ENCODE measurements around the gene CORO2B.
"Not testable (repeated sequence)": the region's sequence is repeated elsewhere in the genome, so short reads cannot be mapped to it uniquely, and the experiment has no call there.

The CORO2B gene

GRCh38 chr15:68676011-68676605 is 97.3 kb downstream of the CORO2B start:
- no peak for DNase-seq (ENCODE audit: low read depth in 2 of 2)

- DNase-seq (ENCODE audit: low read depth in 2 of 2): no peak
Measured at GRCh38 chr15:68676926-68677325, 98.1 kb downstream of the CORO2B start.

DNA sequence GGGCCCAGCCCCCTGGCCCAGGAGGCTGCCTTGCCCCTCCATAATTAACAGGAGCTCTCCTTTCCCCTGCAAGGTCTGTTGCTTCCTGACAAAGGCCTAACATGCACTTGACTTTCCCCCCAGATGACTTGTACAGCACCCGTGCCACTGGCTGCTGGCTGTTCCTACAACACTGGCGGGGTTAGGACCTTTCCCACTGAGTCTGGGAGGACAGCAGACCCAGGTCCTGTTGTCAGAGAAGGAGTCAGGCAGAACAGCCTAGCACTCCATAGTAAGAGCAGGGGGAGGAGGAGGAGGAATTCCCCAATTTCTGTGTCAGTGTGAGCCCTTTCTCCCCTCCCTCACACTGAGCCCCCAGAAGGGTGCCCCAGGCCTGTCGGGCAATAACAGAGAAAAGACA is 99.2 kb downstream of the CORO2B start:
- no peak for DNase-seq (ENCODE audit: low read depth in 2 of 2)

GRCh38 chr15:68678746-68679145 is 100.0 kb downstream of the CORO2B start:
- DNase-seq (ENCODE audit: low read depth in 2 of 2): no peak

DNA sequence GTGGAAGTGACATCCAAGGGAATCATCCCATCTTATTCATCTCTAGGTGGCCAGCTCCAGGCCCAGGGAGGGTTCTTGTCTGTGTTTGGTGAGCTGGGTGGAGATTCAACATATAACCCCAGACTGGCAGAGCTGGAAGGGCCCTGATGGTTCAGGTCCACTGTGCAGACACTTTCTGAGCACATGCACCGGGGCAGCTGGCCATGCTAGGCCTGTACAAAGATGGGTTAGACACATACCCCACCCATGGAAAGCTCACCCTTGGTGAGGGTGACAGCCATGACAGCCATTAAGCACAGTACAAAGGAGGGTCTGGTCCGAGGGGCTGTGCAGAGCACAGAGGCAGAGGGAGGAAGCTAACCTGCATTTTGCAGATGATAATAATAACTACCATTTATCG is 100.4 kb downstream of the CORO2B start:
- no peak for DNase-seq (ENCODE audit: low read depth in 2 of 2)

DNA sequence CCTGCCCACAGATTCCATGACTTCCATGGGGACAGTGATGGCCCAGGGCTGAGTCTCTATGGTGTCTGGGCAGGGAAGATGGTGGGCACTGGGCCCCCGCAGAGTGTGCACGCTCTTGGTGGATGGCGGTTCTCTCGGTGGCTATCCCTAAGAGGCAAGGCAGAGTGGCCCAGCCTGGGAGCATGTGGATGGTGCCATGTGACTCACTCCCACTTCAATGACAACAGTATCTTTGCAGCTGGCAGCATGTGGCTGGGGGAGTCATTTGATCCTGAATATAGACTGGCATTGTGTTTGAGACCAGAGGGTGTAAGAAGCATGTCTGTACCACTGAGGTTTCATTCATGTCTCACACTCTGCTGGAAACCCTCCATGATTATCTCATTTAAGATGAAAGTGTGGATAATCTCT is 101.2 kb downstream of the CORO2B start:
- no peak for DNase-seq (ENCODE audit: low read depth in 2 of 2)

- not testable (repeated sequence) for DNase-seq (ENCODE audit: low read depth in 2 of 2)
Measured at GRCh38 chr15:68680756-68681155, 102.0 kb downstream of the CORO2B start.

DNA sequence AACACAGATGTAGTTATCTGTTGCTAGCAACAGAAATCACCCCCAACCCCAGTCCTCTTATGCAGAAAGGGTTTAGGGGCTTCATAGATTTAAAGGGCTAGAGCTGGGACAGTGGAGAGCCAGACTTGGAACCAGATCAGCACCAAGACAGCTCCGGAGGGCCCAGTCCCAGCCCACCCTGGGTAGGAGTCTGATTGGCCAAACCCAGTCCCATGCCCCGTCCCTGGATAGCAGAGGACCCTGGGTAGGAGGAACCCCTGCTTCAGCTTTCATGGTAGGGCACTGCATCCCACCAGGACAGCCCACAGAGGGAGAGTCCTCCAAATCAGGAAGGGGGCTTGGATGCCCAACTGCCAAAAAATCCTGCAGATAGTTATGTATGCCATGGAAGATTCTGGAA is 103.0 kb downstream of the CORO2B start:
- no peak for DNase-seq (ENCODE audit: low read depth in 2 of 2)

DNA sequence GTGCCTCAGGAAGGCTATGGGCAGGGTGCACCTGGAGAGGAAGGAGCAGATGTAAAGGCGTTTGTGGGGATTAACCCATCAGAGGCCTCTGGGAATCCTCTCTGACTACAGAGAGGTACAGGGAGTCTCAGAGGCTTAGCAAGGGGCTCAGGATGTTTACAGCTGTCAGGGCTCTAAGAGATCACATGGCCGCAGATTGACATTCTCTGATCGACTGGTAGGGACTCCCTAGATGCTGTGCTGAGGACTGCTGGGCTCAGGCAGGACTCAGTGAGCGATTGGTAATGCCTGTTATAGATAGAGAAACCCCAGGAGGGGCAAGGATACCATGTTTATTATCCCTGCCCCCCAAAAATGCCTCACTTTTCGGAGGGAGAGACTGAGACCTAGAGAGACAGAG is 103.5 kb downstream of the CORO2B start:
- no peak for DNase-seq (ENCODE audit: low read depth in 2 of 2)

- DNase-seq (ENCODE audit: low read depth in 2 of 2): no peak
Measured at GRCh38 chr15:68683026-68683425, 104.2 kb downstream of the CORO2B start.

DNA sequence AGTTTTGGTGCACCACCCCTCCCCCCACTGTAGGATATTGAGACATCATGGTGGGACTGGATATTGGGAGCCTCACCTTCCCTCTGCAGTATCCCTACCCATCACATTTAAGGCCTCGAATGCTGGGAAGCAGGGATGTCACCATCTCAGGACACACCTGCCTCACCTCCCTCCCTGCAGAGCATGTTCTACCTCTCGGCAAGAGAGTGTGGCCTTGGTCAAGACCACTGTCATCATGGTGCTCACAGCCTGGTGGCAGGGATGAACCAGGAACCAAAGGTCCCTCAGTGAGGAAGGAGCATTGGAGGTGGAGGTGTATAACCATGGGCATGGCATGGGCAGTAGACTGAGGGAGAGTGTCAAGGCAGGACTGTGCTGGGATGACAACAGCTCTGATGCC is 104.8 kb downstream of the CORO2B start:
- DNase-seq (ENCODE audit: low read depth in 2 of 2): no peak

- no peak for DNase-seq (ENCODE audit: low read depth in 2 of 2)
Measured at GRCh38 chr15:68684476-68684875, 105.7 kb downstream of the CORO2B start.

GRCh38 chr15:68687136-68687735 is 108.4 kb downstream of the CORO2B start:
- no peak for DNase-seq (ENCODE audit: low read depth in 2 of 2)

DNA sequence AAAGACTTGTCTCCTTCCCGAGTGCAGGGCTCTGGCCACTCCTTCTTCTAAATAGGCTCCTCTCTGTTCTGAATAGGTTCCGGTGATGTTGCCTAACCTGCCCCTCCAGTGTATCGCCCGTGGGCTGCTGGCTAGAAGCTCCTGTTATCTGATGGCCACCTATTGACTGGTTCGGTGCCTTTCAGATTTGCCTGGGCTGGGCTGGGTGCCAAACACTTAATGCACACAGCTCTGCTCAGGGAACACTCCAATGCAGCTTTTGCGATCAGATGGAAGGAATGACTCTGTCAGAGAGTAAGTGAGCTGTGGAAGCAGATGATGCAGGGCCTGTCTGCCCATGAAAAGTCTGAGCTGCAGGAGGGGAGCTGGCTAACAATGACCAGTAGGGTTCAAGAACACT is 112.9 kb downstream of the CORO2B start:
- no peak for DNase-seq (ENCODE audit: low read depth in 2 of 2)

DNA sequence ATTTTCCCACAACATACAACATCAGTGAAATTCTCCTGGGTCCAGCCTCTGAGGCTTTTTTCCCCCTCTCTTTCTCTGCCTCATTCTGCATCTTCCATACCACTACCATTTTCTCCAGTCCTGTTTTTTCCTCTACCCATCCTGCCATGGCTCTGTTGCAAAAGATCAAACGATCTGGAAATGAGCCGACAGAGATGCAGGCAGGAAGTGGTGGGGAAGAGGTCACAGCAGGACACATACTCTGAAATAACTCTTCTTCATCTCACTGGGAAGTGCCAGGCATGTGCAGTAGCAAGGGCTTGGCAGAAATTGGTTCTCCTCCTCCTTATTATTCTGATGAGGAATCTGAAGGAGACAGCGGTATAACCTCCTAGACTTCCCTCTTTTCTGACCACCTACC is 114.3 kb downstream of the CORO2B start:
- no peak for DNase-seq (ENCODE audit: low read depth in 2 of 2)

GRCh38 chr15:68694111-68694510 is 115.3 kb downstream of the CORO2B start:
- no peak for DNase-seq (ENCODE audit: low read depth in 2 of 2)

GRCh38 chr15:68695061-68695595 is 116.3 kb downstream of the CORO2B start:
- no peak for DNase-seq (ENCODE audit: low read depth in 2 of 2)

DNA sequence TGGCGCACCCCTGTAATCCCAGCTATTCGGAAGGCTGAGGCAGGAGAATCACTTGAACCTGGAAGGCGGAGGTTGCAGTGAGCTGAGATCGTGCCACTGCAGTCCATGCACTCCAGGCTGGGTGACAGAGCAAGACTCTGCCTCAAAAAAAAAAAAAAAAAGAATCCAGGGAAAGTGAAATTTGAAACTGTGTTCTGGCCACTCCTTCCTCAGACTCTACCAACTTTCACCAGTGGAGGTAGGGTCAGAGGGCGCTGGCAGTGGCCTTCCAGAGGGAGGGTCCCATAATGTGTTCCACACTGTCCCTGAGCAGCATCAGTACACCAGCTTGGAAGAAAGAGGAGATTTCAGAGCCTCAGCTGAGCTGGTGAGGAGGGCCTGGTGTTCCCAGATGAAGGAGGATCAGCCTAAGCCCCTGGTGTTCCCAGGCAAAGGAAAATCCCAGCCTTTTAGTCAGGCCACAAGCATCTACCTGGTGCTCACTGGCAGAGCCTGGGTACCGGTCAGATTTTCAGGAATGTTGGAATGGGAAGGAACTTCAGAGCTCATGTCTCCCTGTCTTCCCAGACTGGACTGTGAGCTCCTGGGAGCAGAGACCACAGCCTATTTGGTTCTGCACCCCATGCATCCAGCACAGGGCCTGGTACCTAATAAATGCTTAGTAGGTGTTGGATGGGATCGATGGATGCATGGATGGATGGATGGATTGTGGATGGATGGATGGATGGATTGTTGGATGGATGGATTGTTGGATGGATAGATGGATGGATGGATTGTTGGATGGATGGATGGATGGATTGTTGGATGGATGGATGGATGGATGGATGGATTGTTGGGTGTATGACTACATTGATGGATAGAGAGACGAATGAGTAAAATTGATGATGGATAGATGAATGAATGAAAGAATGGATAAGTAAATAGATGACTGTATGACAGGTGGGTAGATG is 117.9 kb downstream of the CORO2B start:
- DNase-seq (ENCODE audit: low read depth in 2 of 2): no peak

DNA sequence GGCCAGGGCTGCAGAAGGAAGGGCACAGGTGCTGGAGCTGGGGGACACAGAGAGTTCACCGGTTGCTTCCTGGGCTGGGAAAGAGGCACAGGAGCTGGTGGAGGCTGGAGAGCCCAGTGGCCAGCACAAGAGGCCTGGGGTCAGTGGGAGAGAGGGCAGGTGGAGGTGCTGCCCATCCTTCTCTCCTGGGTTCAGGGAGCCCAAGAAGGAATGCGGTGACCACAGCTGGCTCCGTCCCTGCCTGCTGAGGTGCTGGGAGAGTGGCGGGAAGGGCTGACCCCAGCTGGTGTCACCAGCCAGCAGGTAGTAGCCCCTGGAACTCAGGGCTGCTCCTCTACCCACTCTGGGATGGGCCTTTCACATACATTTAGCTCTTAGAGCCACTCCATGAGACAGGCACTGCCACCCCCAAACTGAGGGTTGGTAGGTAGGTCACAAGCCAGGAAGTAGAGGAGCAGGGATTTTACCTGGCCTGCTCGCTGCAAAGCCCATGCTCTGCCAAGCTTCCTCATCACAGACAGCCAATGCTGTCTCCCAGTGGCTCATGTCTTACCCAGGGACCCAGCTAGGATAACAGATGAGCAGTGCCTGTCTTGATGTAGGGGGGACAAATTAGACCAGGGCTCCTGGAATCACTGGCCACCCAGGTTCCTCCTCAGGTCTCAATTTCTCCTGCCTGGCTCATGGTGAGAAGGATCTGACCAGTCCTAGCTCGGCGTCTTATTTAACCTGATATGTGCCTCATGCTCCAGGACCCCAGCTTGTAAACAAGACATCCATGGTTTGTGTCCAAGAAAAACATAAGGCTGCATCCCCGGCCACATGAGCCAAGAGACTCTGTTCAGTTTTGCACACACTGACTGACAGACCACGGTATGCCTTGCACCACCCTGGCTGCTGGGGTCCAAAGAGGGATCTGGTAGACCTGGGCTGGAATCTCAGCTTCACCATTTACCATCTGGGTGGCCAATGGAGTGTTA is 119.2 kb downstream of the CORO2B start:
- DNase-seq (ENCODE audit: low read depth in 2 of 2): no peak

DNA sequence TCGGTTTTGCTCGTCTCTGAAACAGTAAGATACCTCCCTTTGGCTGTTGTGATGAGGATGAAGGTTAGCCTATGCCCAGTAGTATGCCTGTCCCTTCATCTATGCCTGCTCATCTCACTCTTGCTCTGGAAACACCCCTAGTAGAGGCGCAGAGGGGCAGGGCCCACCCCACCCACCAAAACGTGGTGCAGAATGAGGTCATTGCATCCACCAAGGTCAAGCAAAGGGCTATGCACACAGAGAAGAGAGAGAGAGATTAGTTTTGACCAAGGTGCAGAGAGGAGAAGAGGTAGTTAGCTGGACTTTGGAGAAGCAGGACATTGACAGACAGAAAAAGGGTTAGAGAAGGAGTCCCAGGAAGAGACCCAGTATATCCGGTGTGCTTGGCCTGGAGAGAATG is 119.9 kb downstream of the CORO2B start:
- DNase-seq (ENCODE audit: low read depth in 2 of 2): no peak

DNA sequence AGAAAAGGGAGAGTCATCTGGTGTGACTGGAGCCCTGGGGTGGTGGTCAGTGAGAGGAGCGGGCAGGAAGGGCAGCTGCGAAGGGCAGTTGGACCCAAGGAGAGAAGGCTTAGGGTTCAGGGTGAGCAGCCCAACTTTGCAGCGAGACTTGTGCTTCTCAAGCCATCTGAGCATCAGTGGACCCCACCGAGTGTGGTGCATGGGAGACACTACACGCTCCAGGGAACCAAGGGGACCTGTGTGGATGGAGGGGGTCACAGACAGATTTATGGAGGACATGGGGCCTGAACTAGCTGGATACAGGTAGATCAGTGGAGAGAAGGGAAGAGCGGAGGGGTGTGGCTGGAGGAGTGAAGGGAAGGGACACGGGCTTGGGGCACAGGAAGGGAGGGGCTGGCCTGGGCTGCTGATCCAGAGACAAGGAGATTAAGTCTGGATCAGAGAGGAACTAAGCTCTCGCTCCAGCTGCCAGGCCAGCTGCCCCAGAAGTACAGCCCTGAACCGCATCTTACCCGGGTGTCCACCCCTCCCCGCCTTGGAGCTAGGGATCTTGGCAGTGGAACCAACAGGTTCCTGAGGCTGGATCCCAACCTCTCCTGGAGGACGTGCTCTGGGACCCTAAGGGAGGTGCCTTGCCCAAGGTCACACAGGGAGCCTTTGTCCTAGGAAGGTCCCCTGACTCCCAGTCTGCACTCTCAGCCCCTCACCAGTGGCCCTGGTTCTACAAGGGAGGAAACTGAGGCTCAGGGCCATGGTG is 120.5 kb downstream of the CORO2B start:
- no peak for DNase-seq (ENCODE audit: low read depth in 2 of 2)

All from stimulated activated CD4-positive, alpha-beta T cell treated with anti-CD3 and anti-CD28 coated beads, Interleukin-4, amount 100 ng/mL, for 48 hours (primary cell).